ENCODE data around the gene ASPDH.

DNA sequence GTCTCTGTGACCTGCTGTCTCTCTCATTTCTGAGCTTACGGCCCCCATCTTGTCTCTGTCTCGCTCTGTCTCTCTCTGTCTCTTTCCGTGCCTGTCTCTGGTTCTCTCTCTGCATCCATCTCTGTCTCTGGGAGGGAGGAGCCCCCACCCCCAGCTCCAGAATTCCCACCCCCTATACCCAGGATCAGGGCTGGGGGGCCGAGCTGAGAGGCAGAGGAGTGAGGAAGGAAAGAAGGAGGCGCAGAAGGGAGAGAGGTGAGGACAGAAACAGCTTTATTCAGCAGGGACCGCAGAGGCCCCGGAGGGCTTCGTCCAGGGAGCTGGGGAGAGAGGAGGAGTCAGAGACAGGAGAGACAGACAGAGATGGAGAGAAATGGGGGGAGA, 16.7 kb downstream of the ASPDH start:
- TF ChIP-seq TAF1 (IDR thresholded peaks at IDR 0.05; ENCODE audit: low read depth, low read length), result no peak
- no peak for TF ChIP-seq POLR2A (IDR thresholded peaks at IDR 0.05; ENCODE audit: low read depth, low read length)
- TF ChIP-seq POLR2AphosphoS5 (IDR thresholded peaks at IDR 0.05; ENCODE audit: low read depth, low read length), result no peak
- no peak for TF ChIP-seq POU2F2 (IDR thresholded peaks at IDR 0.05; ENCODE audit: low read depth, low read length)
- TF ChIP-seq SPI1 (IDR thresholded peaks at IDR 0.05; ENCODE audit: low read depth, low read length), result no peak
- no peak for TF ChIP-seq PAX5 (IDR thresholded peaks at IDR 0.05; ENCODE audit: insufficient read depth, low read length, severe bottlenecking)

Data from GM12891 (cell line).